GM21367 (cell line): ENCODE data around the gene KDM5B.
"Not testable (repeated sequence)": the region's sequence is repeated elsewhere in the genome, so short reads cannot be mapped to it uniquely, and the experiment has no call there.

Experiments
- ATAC-seq: cut with Tn5 transposase; IDR thresholded peaks from one replicate; pipeline ENCODE4 v1.9.1; 2021; ENCODE audit not compliant: unreplicated experiment

The KDM5B gene

GRCh38 chr1:202807926-202808757 lies at the start of gene KDM5B:
Gene KDM5B (minus strand): TSS chr1:202808421. CDS start chr1:202808305, 116 bp downstream.
- no peak for ATAC-seq

GRCh38 chr1:202857136-202857610 lies 49.0 kb upstream of the KDM5B start:
- no peak for ATAC-seq

GRCh38 chr1:202856014-202856413 lies 47.8 kb upstream of the KDM5B start:
- ATAC-seq: no peak

GRCh38 chr1:202854787-202855186 lies 46.6 kb upstream of the KDM5B start:
- ATAC-seq: no peak

GRCh38 chr1:202852163-202852904 lies 44.1 kb upstream of the KDM5B start:
- no peak for ATAC-seq

GRCh38 chr1:202850593-202851362 lies 42.6 kb upstream of the KDM5B start:
- no peak for ATAC-seq

GRCh38 chr1:202848191-202848542 lies 39.9 kb upstream of the KDM5B start:
- ATAC-seq: peak; percentile 75

- no peak for ATAC-seq
Observed at GRCh38 chr1:202844935-202845334, 36.7 kb upstream of the KDM5B start.

GRCh38 chr1:202844259-202844658 lies 36.0 kb upstream of the KDM5B start:
- ATAC-seq: no peak

GRCh38 chr1:202843081-202843480 lies 34.9 kb upstream of the KDM5B start:
- no peak for ATAC-seq

GRCh38 chr1:202837746-202838262 lies 29.6 kb upstream of the KDM5B start:
- ATAC-seq: no peak

- ATAC-seq: no peak
Observed at GRCh38 chr1:202836623-202837403, 28.6 kb upstream of the KDM5B start.

- no peak for ATAC-seq
Observed at GRCh38 chr1:202835548-202836072, 27.4 kb upstream of the KDM5B start.

- no peak for ATAC-seq
Observed at GRCh38 chr1:202834771-202835547, 26.7 kb upstream of the KDM5B start.

GRCh38 chr1:202831906-202832305 lies 23.7 kb upstream of the KDM5B start:
- no peak for ATAC-seq

GRCh38 chr1:202829223-202829622 lies 21.0 kb upstream of the KDM5B start:
- not testable (repeated sequence) for ATAC-seq

GRCh38 chr1:202825748-202826147 lies 17.5 kb upstream of the KDM5B start:
- no peak for ATAC-seq

GRCh38 chr1:202821467-202821866 lies 13.2 kb upstream of the KDM5B start:
- no peak for ATAC-seq

GRCh38 chr1:202818819-202819218 lies 10.6 kb upstream of the KDM5B start:
- no peak for ATAC-seq
